IPS DF 19.7 (cell line): ENCODE results near the gene OR52E5.

Experiments used
- DNase-seq: peaks from one replicate; pipeline ENCODE4 v3.0.0-alpha.2; 2013; ENCODE audit warnings: low read depth, low spot score

OR52E5 gene

DNA sequence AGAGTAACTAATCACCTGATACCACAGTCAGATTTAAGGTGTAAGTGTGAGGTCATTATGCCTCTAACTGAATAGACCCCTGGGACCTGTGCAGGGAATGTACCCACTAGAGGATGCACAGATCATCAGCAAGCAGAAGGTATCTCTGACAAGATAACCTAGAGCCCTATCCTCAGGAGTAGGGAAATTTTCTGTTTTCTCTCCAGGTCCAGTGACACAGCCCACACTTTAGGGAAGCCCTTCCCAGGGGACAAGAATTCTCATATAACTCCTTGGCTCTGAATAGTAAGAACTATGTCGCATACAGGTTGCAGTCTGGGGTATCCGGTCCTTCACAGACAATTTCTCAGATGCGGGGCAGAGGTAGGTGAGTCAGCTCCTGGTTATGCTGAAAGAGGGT, at the start of gene OR52E5:
OR52E5 (plus strand) TSS at position 301 of the 400 bp plus-strand sequence. CDS start 7,569 bp downstream, outside the sequence.
- DNase-seq = no peak

GRCh38 chr11:5846701-5847100, 46.3 kb upstream of the OR52E5 start:
- no peak for DNase-seq

- DNase-seq = no peak
Observed at GRCh38 chr11:5847711-5848110, 45.3 kb upstream of the OR52E5 start.

- no peak for DNase-seq
Observed at GRCh38 chr11:5851002-5851401, 42.0 kb upstream of the OR52E5 start.

DNA sequence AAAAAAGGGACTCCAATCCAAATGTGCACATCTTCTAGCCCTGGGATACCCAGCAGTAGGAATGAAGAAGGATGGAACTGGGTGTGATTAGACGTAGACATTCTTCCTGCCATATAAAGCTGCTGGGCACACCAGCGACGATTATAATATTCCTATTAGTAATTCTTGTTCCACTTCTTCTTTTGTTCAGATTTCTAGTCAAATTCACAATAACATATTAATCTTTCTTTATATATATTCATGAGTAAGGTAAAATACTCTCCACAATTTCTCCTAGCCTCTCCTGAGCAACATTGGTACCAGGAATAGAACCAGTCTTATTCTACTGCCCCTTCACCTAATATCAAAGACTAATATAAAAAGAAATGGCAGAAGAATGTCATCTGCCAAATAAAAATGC, 35.4 kb upstream of the OR52E5 start, which contains the start of gene OR52E8:
OR52E8 (minus strand) TSS at position 101 of the 400 bp plus-strand sequence; CDS start at position 101, 0 bp downstream.
- no peak for DNase-seq

GRCh38 chr11:5865826-5866225, 27.2 kb upstream of the OR52E5 start:
- no peak for DNase-seq

GRCh38 chr11:5878564-5878963, 14.4 kb upstream of the OR52E5 start:
- no peak for DNase-seq

- DNase-seq = no peak
Observed at GRCh38 chr11:5880329-5880728, 12.7 kb upstream of the OR52E5 start, which contains the start of gene OR52E4. Gene OR52E4 (plus strand): TSS chr11:5880629. CDS start chr11:5884293, 3,664 bp downstream.

GRCh38 chr11:5881756-5882155, 11.3 kb upstream of the OR52E5 start:
- DNase-seq = no peak

DNA sequence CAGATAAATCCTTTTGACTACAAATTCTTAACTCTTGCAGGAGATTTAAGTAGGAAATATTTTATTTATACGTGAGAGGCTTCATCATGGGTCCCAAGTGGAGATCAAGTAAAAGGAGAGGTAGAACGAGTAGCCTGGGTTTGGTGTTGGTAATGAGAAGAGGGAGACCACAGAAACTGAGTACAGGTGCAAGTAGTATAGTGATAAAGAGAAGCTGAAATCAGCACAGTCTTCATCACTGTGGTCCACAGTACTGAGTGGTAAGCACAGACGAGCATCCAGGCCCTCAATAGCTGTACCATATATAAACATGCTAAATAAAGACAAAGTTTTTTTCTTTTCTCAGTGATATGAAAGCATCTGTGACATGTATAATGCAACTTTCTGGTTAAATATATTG, 5.8 kb upstream of the OR52E5 start:
- DNase-seq = no peak

GRCh38 chr11:5887661-5888060, 5.3 kb upstream of the OR52E5 start:
- DNase-seq = no peak

- no peak for DNase-seq
Observed at GRCh38 chr11:5891216-5891800, 1.7 kb upstream of the OR52E5 start.

DNA sequence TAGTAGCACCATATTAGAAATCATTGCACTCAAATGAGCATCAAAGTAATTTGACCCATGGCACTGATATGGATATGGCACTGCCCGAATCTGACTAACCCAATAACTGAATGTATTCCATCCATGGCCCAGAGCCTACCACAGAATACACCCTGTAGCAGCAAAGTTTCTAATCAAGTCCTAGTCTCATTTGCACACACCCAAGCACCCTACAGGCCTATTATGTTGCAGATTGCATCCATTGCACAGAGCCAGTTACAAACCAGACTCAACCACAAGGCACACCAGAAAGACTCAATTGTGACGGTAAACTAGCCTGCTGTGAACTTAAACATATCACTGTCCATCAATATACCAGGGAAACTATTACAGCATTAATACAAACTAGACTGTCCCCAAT, 6.5 kb downstream of the OR52E5 start:
- no peak for DNase-seq

DNA sequence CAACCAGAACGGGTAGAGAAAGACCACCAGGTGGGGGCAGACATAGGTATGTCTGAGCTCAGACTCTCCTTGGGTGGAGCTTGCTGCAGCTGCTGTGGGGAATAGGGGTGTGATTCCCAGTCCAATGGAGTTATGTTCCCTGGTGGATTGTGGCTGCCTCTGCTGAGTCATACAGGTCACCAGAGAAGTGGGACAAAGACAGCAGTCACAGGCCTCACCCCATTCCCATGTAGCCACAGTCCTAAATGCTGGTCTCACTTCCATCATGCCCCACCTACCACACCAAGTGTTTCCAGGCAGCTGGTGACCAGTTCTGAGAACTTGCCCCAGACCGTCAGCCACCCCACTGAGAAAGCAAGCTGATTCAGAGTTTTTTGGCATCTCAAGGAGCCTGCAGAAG, 17.5 kb downstream of the OR52E5 start:
- no peak for DNase-seq

DNA sequence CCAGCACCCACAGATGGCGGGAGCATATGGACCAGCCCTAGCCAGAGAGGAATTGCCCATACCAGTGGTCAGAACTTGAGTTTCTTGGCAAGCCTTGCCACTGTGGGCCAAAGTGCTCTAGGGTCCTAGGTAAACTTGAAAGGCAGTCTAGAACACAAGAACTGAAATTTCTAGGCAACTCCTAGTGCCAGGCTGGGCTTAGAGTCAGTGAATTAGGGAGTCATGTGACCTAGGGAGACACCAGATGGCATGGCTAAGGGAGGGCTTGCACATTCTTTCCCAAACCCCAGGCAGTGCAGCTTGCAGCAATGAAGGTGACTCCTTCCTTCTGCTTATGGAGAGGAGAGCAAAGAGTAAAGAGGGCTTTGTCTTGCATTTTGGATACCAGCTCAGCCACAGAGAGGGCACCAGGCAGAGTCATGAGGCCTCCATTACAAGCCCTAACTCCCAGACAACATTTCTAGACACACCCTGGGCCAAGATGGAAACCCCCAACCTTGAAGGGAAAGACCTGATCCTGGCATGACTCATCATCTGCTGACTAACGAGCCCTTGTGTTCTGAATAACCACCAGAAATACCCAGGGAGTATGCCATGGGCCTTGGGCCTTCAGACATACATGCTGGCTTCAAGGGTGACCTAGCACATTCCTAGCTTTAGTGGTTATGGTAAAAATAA, 29.9 kb downstream of the OR52E5 start:
- DNase-seq = no peak

- DNase-seq = no peak
Observed at GRCh38 chr11:5923427-5923776, 30.4 kb downstream of the OR52E5 start.

DNA sequence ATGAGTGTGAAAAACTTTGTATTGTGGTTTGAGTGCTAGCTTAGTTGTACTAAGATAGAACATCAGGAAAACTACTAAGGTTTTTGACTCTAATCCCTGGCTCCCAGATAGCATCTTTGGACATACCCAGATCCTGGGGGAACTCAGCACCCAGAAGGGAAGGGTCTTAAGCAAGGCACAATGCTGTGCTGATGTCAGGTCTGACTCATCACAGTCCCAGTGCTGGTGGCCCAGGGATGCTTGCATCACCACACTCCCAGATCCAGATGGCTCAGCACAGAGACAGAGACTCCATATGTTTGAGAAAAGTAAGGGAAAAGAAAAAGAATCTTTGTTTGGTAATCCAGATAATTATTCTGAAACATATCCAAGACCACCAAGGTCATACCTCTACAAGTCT, 30.8 kb downstream of the OR52E5 start:
- DNase-seq = no peak

- no peak for DNase-seq
Observed at GRCh38 chr11:5928271-5928670, 35.3 kb downstream of the OR52E5 start.

GRCh38 chr11:5928811-5929210, 35.8 kb downstream of the OR52E5 start:
- DNase-seq = no peak

DNA sequence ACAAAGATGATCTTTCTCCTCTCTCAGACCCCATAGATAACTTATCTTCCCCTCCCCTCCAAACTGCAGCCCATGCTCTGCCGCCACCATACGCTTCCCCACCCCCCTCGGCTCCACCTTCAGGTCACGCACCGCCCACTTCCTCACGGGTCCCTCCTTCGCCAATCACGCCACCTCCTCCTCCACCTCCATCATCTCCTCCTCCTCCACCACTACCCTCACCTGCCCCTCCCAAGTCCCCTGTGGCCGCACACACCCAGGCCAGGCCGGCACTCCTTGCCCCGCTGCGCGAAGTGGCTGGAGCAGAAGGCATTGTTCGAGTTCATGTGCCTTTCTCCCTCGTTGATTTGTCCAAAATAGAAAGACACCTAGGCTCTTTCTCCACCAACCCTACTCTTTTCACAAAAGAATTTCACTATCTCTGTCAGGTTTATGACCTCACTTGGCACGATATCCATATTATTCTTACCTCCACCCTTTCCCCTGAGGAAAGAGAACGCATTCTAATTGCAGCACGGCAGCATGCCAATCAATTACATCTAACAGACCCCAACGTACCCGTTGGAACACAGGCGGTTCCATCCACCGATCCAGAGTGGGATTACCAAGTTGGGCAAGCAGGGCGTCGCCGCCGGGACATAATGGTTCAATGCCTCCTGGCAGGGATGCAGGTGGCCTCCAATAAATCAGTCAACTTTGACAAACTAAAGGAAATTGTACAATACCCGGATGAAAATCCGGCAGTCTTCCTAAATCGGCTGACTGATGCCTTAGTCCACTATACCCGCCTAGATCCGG, 36.8 kb downstream of the OR52E5 start:
- no peak for DNase-seq

DNA sequence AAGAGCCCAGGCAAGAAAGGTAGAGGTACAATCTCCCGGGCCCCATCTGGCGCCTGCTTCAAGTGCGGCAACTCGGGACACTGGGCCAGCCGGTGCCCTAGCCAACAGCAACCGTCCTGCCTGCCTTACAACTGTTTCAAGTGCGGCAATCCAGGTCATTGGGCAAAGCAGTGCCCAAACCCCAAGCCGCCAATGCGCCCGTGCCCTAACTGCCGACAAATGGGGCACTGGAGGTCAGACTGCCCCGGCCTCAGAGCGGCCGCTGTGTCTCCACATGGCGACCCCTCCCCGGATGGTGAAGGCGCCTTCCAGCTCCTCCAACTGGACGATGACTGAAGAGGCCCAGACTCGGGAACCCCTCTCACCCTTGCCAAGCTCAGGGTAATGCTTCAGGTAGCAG, 37.6 kb downstream of the OR52E5 start:
- no peak for DNase-seq

- DNase-seq = no peak
Observed at GRCh38 chr11:5931061-5931460, 38.1 kb downstream of the OR52E5 start.

GRCh38 chr11:5932671-5933070, 39.7 kb downstream of the OR52E5 start:
- no peak for DNase-seq
